PC-9 (cell line): Measurements from ENCODE around the gene EPB41L5. TPM values are rescaled to one million over a fixed set of nuclear protein-coding genes. Genes with fewer than 3 reads are reported as not detected.

Experiments used
- BruUV-seq: library from RNA; stranded (reverse); fragments of 400-500 nt; replicated peaks from 2 replicates; lab custom pipeline; 2021; lab: Mats Ljungman, UMichigan
- CTCF ChIA-PET: fragments of 300-600 bp; sonication (Branson Sonifier 250); formaldehyde crosslinking; loops from one replicate; lab custom pipeline; 2022; ENCODE audit warnings: antibody characterized with exemption; lab: Charles Lee
- POLR2A ChIA-PET: fragments of 300-600 bp; sonication (Branson Sonifier 250); formaldehyde crosslinking; loops from one replicate; lab custom pipeline; 2022; ENCODE audit warnings: antibody characterized with exemption; ENCODE audit not compliant: unreplicated experiment; lab: Charles Lee
- DNase-seq, 2 experiments: peaks; one replicate each; pipeline versions ENCODE4 v3.0.0 to v3.0.0-alpha.2; 2015 to 2022; ENCODE audit warnings: mixed read lengths in 1 of 2
- H2AFZ ChIP-seq: fragments of 200-600 bp; sonication (generic); 2 replicates; pipeline ENCODE4 v1.8.1; 2017; ENCODE audit warnings: antibody characterized with exemption
- H3F3A ChIP-seq: fragments of 200-600 bp; sonication (generic); 2 replicates; pipeline ENCODE4 v1.8.1; 2017; ENCODE audit warnings: antibody characterized with exemption, mild to moderate bottlenecking, low read depth; ENCODE audit not compliant: insufficient read depth
- H3K27ac ChIP-seq: fragments of 200-600 bp; sonication (generic); 2 replicates; pipeline ENCODE4 v1.6.1; 2016; ENCODE audit warnings: mixed run types
- H3K27me3 ChIP-seq: fragments of 200-600 bp; sonication (generic); 2 replicates; pipeline ENCODE4 v1.6.1; 2016; ENCODE audit warnings: low read depth, mixed run types; ENCODE audit not compliant: insufficient read depth
- H3K36me3 ChIP-seq: fragments of 200-600 bp; sonication (generic); 2 replicates; pipeline ENCODE4 v1.6.1; 2016; ENCODE audit warnings: low read depth, mixed run types
- H3K4me1 ChIP-seq: fragments of 200-600 bp; sonication (generic); replicated peaks from 2 replicates; pipeline ENCODE4 v1.6.1; 2016; ENCODE audit warnings: mixed run types; ENCODE audit not compliant: insufficient read depth
- H3K4me2 ChIP-seq: fragments of 200-600 bp; sonication (generic); 2 replicates; pipeline ENCODE4 v1.6.1; 2017; ENCODE audit warnings: mixed run types
- H3K4me3 ChIP-seq: fragments of 200-600 bp; sonication (generic); 2 replicates; pipeline ENCODE4 v1.6.1; 2016; ENCODE audit warnings: mixed run types
- H3K79me2 ChIP-seq: fragments of 200-600 bp; sonication (generic); 2 replicates; pipeline ENCODE4 v1.6.1; 2017; ENCODE audit warnings: low read depth, mixed run types
- H3K9me2 ChIP-seq: fragments of 200-600 bp; sonication (generic); 2 replicates; pipeline ENCODE4 v1.8.1; 2017; ENCODE audit warnings: mild to moderate bottlenecking; ENCODE audit not compliant: insufficient read depth
- H3K9me3 ChIP-seq: fragments of 200-600 bp; sonication (generic); 2 replicates; pipeline ENCODE4 v1.8.1; 2016; ENCODE audit warnings: low read depth; ENCODE audit not compliant: insufficient read depth
- H4K20me1 ChIP-seq: fragments of 200-600 bp; sonication (generic); 2 replicates; pipeline ENCODE4 v1.8.1; 2017; ENCODE audit not compliant: insufficient read depth
- EZH2 ChIP-seq: fragments of 200-600 bp; sonication (generic); IDR thresholded peaks from 2 replicates; pipeline ENCODE4 v1.8.0; 2017; ENCODE audit warnings: antibody characterized with exemption, low read depth
- intact Hi-C: fragments of 100-400 bp; cut with micrococcal nuclease; formaldehyde crosslinking; loops from one replicate; pipeline ENCODE4 v1.10.0; 2022; ENCODE audit not compliant: unreplicated experiment
- total RNA-seq: library from RNA; stranded (reverse); gene quantifications from 2 replicates; pipeline ENCODE4 v1.2.3, GENCODE V29; 2021
- TF ChIP-seq, protein P1 (sequence below): fragments of 200-600 bp; sonication (generic); conservative IDR thresholded peaks from 2 replicates; pipeline ENCODE4 v1.6.1; 2017; ENCODE audit warnings: mixed run types, antibody characterized with exemption, mild to moderate bottlenecking, moderate library complexity

The EPB41L5 gene
- total RNA-seq, 1 experiment from 2014 or later: 18.4 TPM

GRCh38 chr2:120091436-120091835 lies 78.6 kb downstream of the EPB41L5 start:
- Histone ChIP-seq H3K27me3 (no peaks in the 10 kb centered on the region), H3K36me3 (no peaks in the 10 kb centered on the region; the same call in 1 of the 2 replicates), H3F3A (no peaks in the 10 kb centered on the region; the same call in 1 of the 2 replicates), H4K20me1 (no peaks in the 10 kb centered on the region), H3K4me3 (no peak overlapping the region), H3K27ac (no peak overlapping the region), H3K9me2 (no peaks in the 10 kb centered on the region), H3K9me3 (no peaks in the 10 kb centered on the region), H2AFZ (no peak overlapping the region), H3K79me2 (no peaks in the 10 kb centered on the region), H3K4me1 (no peaks in the 10 kb centered on the region), H3K4me2 (no peak overlapping the region)
- intact Hi-C loops: no loop called here
- DNase-seq: no peak
- no TSS peak for BruUV-seq
- CTCF ChIA-PET: no interaction called here
- POLR2A ChIA-PET: no interaction called here
- no peak for TF ChIP-seq EZH2
- TF ChIP-seq, protein P1, sequence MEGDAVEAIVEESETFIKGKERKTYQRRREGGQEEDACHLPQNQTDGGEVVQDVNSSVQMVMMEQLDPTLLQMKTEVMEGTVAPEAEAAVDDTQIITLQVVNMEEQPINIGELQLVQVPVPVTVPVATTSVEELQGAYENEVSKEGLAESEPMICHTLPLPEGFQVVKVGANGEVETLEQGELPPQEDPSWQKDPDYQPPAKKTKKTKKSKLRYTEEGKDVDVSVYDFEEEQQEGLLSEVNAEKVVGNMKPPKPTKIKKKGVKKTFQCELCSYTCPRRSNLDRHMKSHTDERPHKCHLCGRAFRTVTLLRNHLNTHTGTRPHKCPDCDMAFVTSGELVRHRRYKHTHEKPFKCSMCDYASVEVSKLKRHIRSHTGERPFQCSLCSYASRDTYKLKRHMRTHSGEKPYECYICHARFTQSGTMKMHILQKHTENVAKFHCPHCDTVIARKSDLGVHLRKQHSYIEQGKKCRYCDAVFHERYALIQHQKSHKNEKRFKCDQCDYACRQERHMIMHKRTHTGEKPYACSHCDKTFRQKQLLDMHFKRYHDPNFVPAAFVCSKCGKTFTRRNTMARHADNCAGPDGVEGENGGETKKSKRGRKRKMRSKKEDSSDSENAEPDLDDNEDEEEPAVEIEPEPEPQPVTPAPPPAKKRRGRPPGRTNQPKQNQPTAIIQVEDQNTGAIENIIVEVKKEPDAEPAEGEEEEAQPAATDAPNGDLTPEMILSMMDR: no peak

DNA sequence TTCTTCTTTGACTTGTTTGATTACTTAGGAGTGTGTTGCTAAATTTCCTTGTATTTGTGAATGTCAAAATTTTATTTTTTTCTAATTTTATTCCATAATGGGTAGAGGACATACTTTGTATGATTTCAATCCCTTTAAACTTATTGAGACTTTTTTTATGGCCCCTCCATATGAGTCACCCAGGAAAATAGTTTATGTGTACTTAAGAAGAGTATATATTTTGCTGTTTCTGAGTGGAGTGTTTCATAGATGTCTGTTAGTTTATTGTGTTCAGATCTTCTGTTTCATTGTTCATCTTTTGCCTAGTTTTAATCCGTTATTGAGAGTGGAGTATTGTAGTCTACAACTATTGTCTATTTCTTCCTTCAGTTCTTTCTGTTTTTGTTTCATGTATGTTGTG lies 81.9 kb downstream of the EPB41L5 start:
- DNase-seq: no peak
- TF ChIP-seq, protein P1: no peak
- no TSS peak for BruUV-seq

DNA sequence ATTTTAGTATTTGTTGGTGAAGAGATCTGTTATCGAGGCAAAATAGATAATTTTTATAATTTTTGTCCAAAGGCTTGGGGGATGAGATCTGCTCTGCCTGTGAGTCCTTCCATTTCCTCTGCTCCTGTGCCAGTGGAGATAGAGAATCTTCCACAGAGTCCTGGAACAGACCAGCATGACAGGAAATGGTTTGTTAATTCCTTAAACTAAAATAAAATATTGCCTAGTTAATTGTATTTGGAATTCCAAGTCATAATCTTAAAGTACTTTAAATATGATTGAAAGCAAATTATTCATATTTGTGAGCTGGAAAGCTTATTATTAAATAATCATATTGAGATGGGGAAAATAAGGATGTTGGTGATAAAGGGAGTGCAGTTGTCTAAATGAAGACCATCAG lies 87.8 kb downstream of the EPB41L5 start:
- no peak for DNase-seq
- no TSS peak for BruUV-seq
- no peak overlapping the region for H3K27ac ChIP-seq
- no peaks in the 10 kb centered on the region for H3K9me2 ChIP-seq
- H3K9me3 ChIP-seq: no peaks in the 10 kb centered on the region
- intact Hi-C loops: no loop called here
- no peaks in the 10 kb centered on the region for H3K27me3 ChIP-seq
- H2AFZ ChIP-seq: no peak overlapping the region
- ChIA-PET CTCF (no interaction called here), POLR2A (no interaction called here)
- H3K4me2 ChIP-seq: no peak overlapping the region
- H3F3A ChIP-seq: no peaks in the 10 kb centered on the region
- H3K4me3 ChIP-seq: no peak overlapping the region
- H3K4me1 ChIP-seq: no peaks in the 10 kb centered on the region
- no peaks in the 10 kb centered on the region for H3K79me2 ChIP-seq
- H4K20me1 ChIP-seq: no peaks in the 10 kb centered on the region
- TF ChIP-seq, protein P1: no peak
- TF ChIP-seq EZH2: no peak
- no peaks in the 10 kb centered on the region; the same call in 1 of the 2 replicates for H3K36me3 ChIP-seq

More for the DNA sequence above, 81.9 kb downstream of the EPB41L5 start:
- no peaks in the 10 kb centered on the region for H3K9me3 ChIP-seq
- H3K4me2 ChIP-seq: no peak overlapping the region
- no peak overlapping the region for H2AFZ ChIP-seq
- intact Hi-C loops: no loop called here
- no peak overlapping the region for H3K4me3 ChIP-seq
- H3K27me3 ChIP-seq: no peaks in the 10 kb centered on the region
- H3K4me1 ChIP-seq: no peaks in the 10 kb centered on the region
- H3K36me3 ChIP-seq: no peaks in the 10 kb centered on the region; the same call in 1 of the 2 replicates
- no peaks in the 10 kb centered on the region for H3K79me2 ChIP-seq
- no peak overlapping the region for H3K27ac ChIP-seq
- CTCF ChIA-PET: no interaction called here
- no peaks in the 10 kb centered on the region for H4K20me1 ChIP-seq
- H3K9me2 ChIP-seq: no peaks in the 10 kb centered on the region
- POLR2A ChIA-PET: no interaction called here
- no peaks in the 10 kb centered on the region; the same call in 1 of the 2 replicates for H3F3A ChIP-seq
